Common myeloid progenitor, CD34-positive (primary cell): Measurements from ENCODE around the gene MYO5C.
A peak's percentile ranks its signal among the peaks of the same experiment; 100 is the strongest.

Source experiments
- CTCF ChIA-PET: fragments of 350-600 bp; sonication (Branson Sonifier 250); formaldehyde crosslinking; loops from one replicate; lab custom pipeline; 2021; ENCODE audit warnings: antibody characterized with exemption; lab: Charles Lee
- POLR2A ChIA-PET: fragments of 350-600 bp; sonication (Branson Sonifier 250); formaldehyde crosslinking; loops from one replicate; lab custom pipeline; 2021; ENCODE audit warnings: antibody characterized with exemption; lab: Charles Lee
- DNase-seq, 3 donors: peaks; one replicate each; pipeline versions ENCODE4 v3.0.0 to v3.0.0-alpha.2; 2013
- H3K27ac ChIP-seq, 2 experiments: 1 replicate in 1 of 2; 2 replicates in 1 of 2; pipeline ENCODE4 v1.7.0; 2013; ENCODE audit warnings: inconsistent platforms in 2 of 2, low read length in 2 of 2, mild to moderate bottlenecking in 2 of 2, low read depth in 1 of 2, moderate library complexity in 1 of 2; ENCODE audit not compliant: severe bottlenecking in 2 of 2, insufficient read depth in 1 of 2, poor library complexity in 1 of 2
- H3K27me3 ChIP-seq, 5 experiments: replicated peaks in 2 of 5; 1 replicate in 3 of 5; 2 replicates in 2 of 5; pipeline versions ENCODE4 v1.6.1 to v1.7.0; 2013; ENCODE audit warnings: low read length in 4 of 5, mild to moderate bottlenecking in 2 of 5, moderate library complexity in 2 of 5, inconsistent platforms in 1 of 5; ENCODE audit not compliant: insufficient read depth in 5 of 5, control insufficient read depth in 4 of 5
- H3K36me3 ChIP-seq, 4 experiments: 1 replicate in 2 of 4; 2 replicates in 2 of 4; pipeline versions ENCODE4 v1.6.1 to v1.7.0; 2013; ENCODE audit warnings: low read length in 3 of 4, control low read depth in 1 of 4, mild to moderate bottlenecking in 1 of 4; ENCODE audit not compliant: control insufficient read depth in 4 of 4, insufficient read depth in 4 of 4
- H3K4me1 ChIP-seq, 4 experiments: 1 replicate in 3 of 4; 2 replicates in 1 of 4; pipeline versions ENCODE4 v1.6.1 to v1.7.1; 2013; ENCODE audit warnings: low read length in 3 of 4, mild to moderate bottlenecking in 3 of 4, control low read depth in 1 of 4, inconsistent platforms in 1 of 4, moderate library complexity in 1 of 4; ENCODE audit not compliant: control insufficient read depth in 4 of 4, insufficient read depth in 4 of 4; ENCODE audit errors: control extremely low read depth in 1 of 4
- H3K4me3 ChIP-seq, 7 experiments: 1 replicate in 4 of 7; 2 replicates in 3 of 7; pipeline versions ENCODE4 v1.5.1 to v1.7.0; 2013; ENCODE audit warnings: mild to moderate bottlenecking in 7 of 7, low read length in 6 of 7, moderate library complexity in 6 of 7, inconsistent platforms in 2 of 7, low read depth in 2 of 7, control low read depth in 1 of 7; ENCODE audit not compliant: insufficient read depth in 4 of 7, control insufficient read depth in 1 of 7; ENCODE audit errors: extremely low read depth in 1 of 7
- H3K9me3 ChIP-seq, 5 experiments: 1 replicate in 4 of 5; 2 replicates in 1 of 5; pipeline versions ENCODE4 v1.6.1 to v1.7.1; 2013; ENCODE audit warnings: low read length in 4 of 5, mild to moderate bottlenecking in 2 of 5, inconsistent platforms in 1 of 5, low read depth in 1 of 5, moderate library complexity in 1 of 5; ENCODE audit not compliant: control insufficient read depth in 4 of 5, insufficient read depth in 2 of 5; ENCODE audit errors: control extremely low read depth in 1 of 5
- WGBS: methylation state at CpG from one replicate; pipeline ENCODE4 v1.1.5; 2013; ENCODE audit not compliant: insufficient coverage; 5-methylcytosine and 5-hydroxymethylcytosine counted together

MYO5C gene

DNA sequence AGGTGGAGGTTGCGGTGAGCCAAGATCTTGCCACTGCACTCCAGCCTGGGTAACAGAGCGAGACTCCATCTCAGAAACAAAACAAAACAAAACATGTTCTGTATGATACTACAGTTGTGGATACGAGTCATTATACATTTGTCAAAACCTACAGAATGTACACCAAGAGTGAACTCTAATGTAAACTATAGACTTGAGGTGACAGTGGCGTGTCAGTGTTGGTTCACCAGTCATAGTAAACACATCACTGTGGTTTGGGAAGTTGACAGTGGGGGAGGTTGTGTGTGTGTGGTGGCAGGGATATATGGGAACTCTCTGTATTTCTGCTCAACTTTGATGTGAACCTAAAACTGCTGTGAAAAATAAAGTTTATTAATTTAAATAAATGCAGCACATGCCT is 71.4 kb downstream of the MYO5C start:
- Histone ChIP-seq H3K9me3 (no peaks in the 10 kb centered on the region), H3K27ac (no peak overlapping the region), H3K4me3 (no peak overlapping the region), H3K36me3 (peaks cover 10 to 84% (median 19%) of the 10 kb centered on the region in 4 experiments), H3K4me1 (peaks cover 0 to 17% (median 1%) of the 10 kb centered on the region in 4 experiments), H3K27me3 (no peaks in the 10 kb centered on the region)
- ChIA-PET CTCF (interaction anchor here (1.0 to 2.1 kb wide), 4 partner anchors 8 to 36 kb away, joined by 3 to 8 read pairs (median 4); no protein-coding TSS in a partner anchor), POLR2A (no interaction called here)
- WGBS, result 100% methylated on average over 1 of the region's 4 CpGs
- DNase-seq, result no peak

DNA sequence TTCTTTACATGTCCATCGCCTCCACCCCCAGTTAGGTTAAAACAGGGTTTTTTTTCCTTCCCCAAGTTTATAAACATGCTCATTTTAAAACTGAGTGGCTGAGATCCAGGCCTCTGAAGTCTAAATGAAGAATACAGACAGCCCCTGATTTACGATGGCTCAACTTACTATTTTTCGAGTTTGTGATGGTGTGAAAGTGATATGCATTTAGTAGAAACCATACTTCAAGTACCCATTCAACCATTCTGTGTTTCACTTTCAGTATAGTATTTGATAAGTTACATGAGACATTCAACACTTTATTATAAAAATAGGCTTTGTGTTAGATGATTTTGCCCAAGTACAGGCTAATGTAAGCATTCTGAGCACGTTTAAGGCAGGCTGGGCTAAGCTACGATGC is 73.9 kb downstream of the MYO5C start:
- Histone ChIP-seq H3K36me3 (peaks cover 19 to 99% (median 35%) of the 10 kb centered on the region in 4 experiments), H3K4me3 (no peak overlapping the region), H3K4me1 (peaks cover 0 to 14% (median 1%) of the 10 kb centered on the region in 4 experiments), H3K27ac (peak overlapping the region in 1 of 2 experiments; percentile 45), H3K27me3 (no peaks in the 10 kb centered on the region), H3K9me3 (no peaks in the 10 kb centered on the region)
- 100% methylated on average over 1 of the region's 5 CpGs for WGBS
- CTCF ChIA-PET, result interaction anchor here (0.9 kb wide), 1 partner anchor 10 kb away, joined by 3 read pairs; no protein-coding TSS in a partner anchor
- DNase-seq, result no peak
- POLR2A ChIA-PET, result no interaction called here

DNA sequence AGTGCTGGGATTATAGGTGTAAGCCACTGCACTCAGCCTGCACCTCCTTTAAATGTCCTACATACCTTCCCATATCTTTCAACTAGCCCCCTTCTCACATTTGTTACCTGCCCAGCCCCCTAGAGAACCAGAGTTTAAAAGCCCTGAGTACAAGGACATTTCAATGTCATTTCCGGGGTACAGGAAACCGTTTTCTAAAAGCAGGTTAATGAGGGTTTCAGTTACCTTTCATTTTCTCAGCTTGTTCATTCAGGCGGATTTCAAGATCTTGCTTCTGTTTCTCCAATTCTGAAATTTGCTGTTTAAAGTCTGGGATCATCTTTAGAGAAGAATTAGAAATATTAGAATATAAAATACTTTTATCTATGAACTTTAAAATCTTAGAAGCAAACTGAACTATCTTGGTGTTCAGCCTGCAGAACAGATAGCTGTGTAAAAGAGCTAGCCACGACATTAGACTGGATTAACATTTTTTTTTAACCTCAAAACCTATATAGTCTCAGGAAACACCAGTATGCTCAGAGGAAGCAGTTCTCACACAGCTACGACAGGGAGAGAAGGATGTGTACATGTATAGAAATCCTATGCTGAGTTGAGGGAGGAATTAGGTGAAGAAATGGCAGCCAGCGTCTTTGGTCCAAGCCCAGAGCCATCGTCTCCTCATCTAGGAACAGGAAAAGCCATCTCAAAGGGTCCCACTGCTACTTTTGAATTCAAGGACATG is 74.5 kb downstream of the MYO5C start:
- WGBS, result 67% methylated on average over 5 of the region's 7 CpGs
- CTCF ChIA-PET, result interaction anchor here (0.9 to 1.8 kb wide), 3 partner anchors 9 to 68 kb away, joined by 3 to 4 read pairs (median 3); no protein-coding TSS in a partner anchor
- H3K9me3 ChIP-seq, result no peaks in the 10 kb centered on the region
- peak overlapping the region in 1 of 7 experiments; percentile 28 for H3K4me3 ChIP-seq
- H3K27ac ChIP-seq, result peak overlapping the region in 1 of 2 experiments; percentile 45
- H3K36me3 ChIP-seq, result peaks cover 17 to 98% (median 35%) of the 10 kb centered on the region in 4 experiments
- POLR2A ChIA-PET, result no interaction called here
- peaks cover 0 to 14% (median 1%) of the 10 kb centered on the region in 4 experiments for H3K4me1 ChIP-seq
- DNase-seq, result no peak
- H3K27me3 ChIP-seq, result no peaks in the 10 kb centered on the region

DNA sequence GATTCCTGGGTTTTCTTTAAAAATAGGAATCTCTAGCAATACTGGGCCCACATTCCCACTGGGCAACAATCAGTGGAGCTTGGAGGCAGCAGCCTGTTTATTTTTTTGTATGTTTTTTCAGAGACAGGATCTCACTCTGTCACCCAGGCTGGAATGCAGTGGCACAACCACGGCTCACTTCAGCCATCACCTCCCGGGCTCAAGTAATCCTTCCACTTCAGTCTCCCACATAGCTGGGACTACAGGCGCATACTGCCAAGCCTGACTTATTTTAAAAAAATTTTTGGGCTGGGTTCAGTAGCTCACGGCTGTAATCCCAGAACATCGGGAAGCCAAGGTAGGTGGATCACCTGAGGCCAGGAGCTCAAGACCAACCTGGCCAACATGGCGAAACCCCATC is 75.4 kb downstream of the MYO5C start:
- Histone ChIP-seq H3K4me3 (no peak overlapping the region), H3K27me3 (no peaks in the 10 kb centered on the region), H3K36me3 (peaks cover 21 to 98% (median 36%) of the 10 kb centered on the region in 4 experiments), H3K9me3 (no peaks in the 10 kb centered on the region), H3K27ac (no peak overlapping the region), H3K4me1 (peaks cover 0 to 14% (median 1%) of the 10 kb centered on the region in 4 experiments)
- DNase-seq, result no peak
- CTCF ChIA-PET, result interaction anchor here (0.7 to 1.8 kb wide), 5 partner anchors 10 to 67 kb away, joined by 3 to 4 read pairs (median 3); no protein-coding TSS in a partner anchor
- 98% methylated on average over 5 of the region's 6 CpGs for WGBS
- POLR2A ChIA-PET, result interaction anchor here (0.7 kb wide), 1 partner anchor 56 kb away, joined by 3 read pairs; no protein-coding TSS in a partner anchor

GRCh38 chr15:52218816-52219215 is 76.8 kb downstream of the MYO5C start:
- peaks cover 0 to 14% (median 1%) of the 10 kb centered on the region in 4 experiments for H3K4me1 ChIP-seq
- peaks cover 25 to 95% (median 38%) of the 10 kb centered on the region in 4 experiments for H3K36me3 ChIP-seq
- 84% methylated on average over 2 of the region's 4 CpGs for WGBS
- no peak overlapping the region for H3K4me3 ChIP-seq
- no peaks in the 10 kb centered on the region for H3K27me3 ChIP-seq
- H3K9me3 ChIP-seq, result no peaks in the 10 kb centered on the region
- H3K27ac ChIP-seq, result no peak overlapping the region
- POLR2A ChIA-PET, result no interaction called here
- CTCF ChIA-PET, result no interaction called here
- DNase-seq, result no peak

- ChIA-PET POLR2A (no interaction called here), CTCF (no interaction called here)
- H3K36me3 ChIP-seq, result peaks cover 23 to 95% (median 39%) of the 10 kb centered on the region in 4 experiments
- peaks cover 0 to 14% (median 1%) of the 10 kb centered on the region in 4 experiments for H3K4me1 ChIP-seq
- no peaks in the 10 kb centered on the region for H3K9me3 ChIP-seq
- H3K4me3 ChIP-seq, result no peak overlapping the region
- no peak for DNase-seq
- H3K27me3 ChIP-seq, result no peaks in the 10 kb centered on the region
- H3K27ac ChIP-seq, result no peak overlapping the region
- WGBS, result 97% methylated on average over 3 of the region's 3 CpGs
Observed at GRCh38 chr15:52218371-52218770, 77.2 kb downstream of the MYO5C start.

- Histone ChIP-seq H3K36me3 (peaks cover 20 to 95% (median 42%) of the 10 kb centered on the region in 4 experiments), H3K4me1 (peaks cover 0 to 14% (median 1%) of the 10 kb centered on the region in 4 experiments), H3K27ac (no peak overlapping the region), H3K4me3 (no peak overlapping the region), H3K27me3 (no peaks in the 10 kb centered on the region), H3K9me3 (no peaks in the 10 kb centered on the region)
- CTCF ChIA-PET, result interaction anchor here (1.1 to 1.7 kb wide), 6 partner anchors 9 to 18 kb away, joined by 3 to 8 read pairs (median 4); no protein-coding TSS in a partner anchor
- DNase-seq, result no peak
- WGBS, result 93% methylated on average over 10 of the region's 10 CpGs
- POLR2A ChIA-PET, result interaction anchor here (0.6 kb wide), 1 partner anchor 77 kb away, joined by 5 read pairs; no protein-coding TSS in a partner anchor
Observed at GRCh38 chr15:52217186-52217585, 78.4 kb downstream of the MYO5C start.
